Erythroblast (primary cell): ENCODE measurements around the gene TMIE.

Experiments used
- DNase-seq, 2 experiments: peaks; one replicate each; lab custom pipeline; 2025; lab: John Stamatoyannopoulos, UW
- GATA1 ChIP-seq: IDR thresholded peaks from 2 replicates; pipeline ENCODE4 v1.6.1; 2011; ENCODE audit warnings: low read depth, mild to moderate bottlenecking, control low read depth, low read length, moderate library complexity
- POLR2A ChIP-seq: IDR thresholded peaks from 2 replicates; pipeline ENCODE4 v1.6.1; 2011; ENCODE audit warnings: mild to moderate bottlenecking, low read length

The TMIE gene

GRCh38 chr3:46701181-46701939 lies at the start of gene TMIE:
TMIE (plus strand) TSS chr3:46701392; CDS start chr3:46701488, 96 bp downstream.
- TF ChIP-seq POLR2A (no peak), GATA1 (no peak)
- DNase-seq, result no peak

- no peak for DNase-seq
- TF ChIP-seq POLR2A (no peak), GATA1 (no peak)
Measured at GRCh38 chr3:46655271-46655670, 45.9 kb upstream of the TMIE start.

GRCh38 chr3:46656778-46657556 lies 44.2 kb upstream of the TMIE start:
- no peak for DNase-seq
- TF ChIP-seq POLR2A (no peak), GATA1 (no peak)

- no peak for TF ChIP-seq POLR2A
- DNase-seq, result no peak
Measured at GRCh38 chr3:46659285-46659684, 41.9 kb upstream of the TMIE start.

GRCh38 chr3:46660003-46660402 lies 41.2 kb upstream of the TMIE start:
- DNase-seq, result no peak
- TF ChIP-seq POLR2A, result no peak

- TF ChIP-seq GATA1 (no peak), POLR2A (no peak)
- DNase-seq, result no peak
Measured at GRCh38 chr3:46660543-46661523, 40.4 kb upstream of the TMIE start.

- TF ChIP-seq POLR2A, result no peak
- no peak for TF ChIP-seq GATA1
- DNase-seq, result no peak
Measured at GRCh38 chr3:46661776-46662766, 39.1 kb upstream of the TMIE start.

- no peak for TF ChIP-seq GATA1
- no peak for TF ChIP-seq POLR2A
- DNase-seq, result no peak
Measured at GRCh38 chr3:46662771-46663551, 38.2 kb upstream of the TMIE start.

- TF ChIP-seq GATA1 (no peak), POLR2A (no peak)
- DNase-seq, result no peak
Measured at GRCh38 chr3:46663591-46664135, 37.5 kb upstream of the TMIE start.

- no peak for TF ChIP-seq POLR2A
- TF ChIP-seq GATA1, result no peak
- DNase-seq, result no peak
Measured at GRCh38 chr3:46664188-46664970, 36.8 kb upstream of the TMIE start.
